HUDEP-2 (cell line): ENCODE measurements around the gene ABCB9.
A peak's percentile ranks its signal among the peaks of the same experiment; 100 is the strongest.
"Not testable (repeated sequence)": the region's sequence is repeated elsewhere in the genome, so short reads cannot be mapped to it uniquely, and the experiment has no call there.

ENCODE experiments used
- DNase-seq, 76 experiments: peaks; one replicate each; lab custom pipeline; 2025; ENCODE audit not compliant: unreplicated experiment in 76 of 76; lab: John Stamatoyannopoulos, UW

ABCB9 gene

GRCh38 chr12:122965851-122966742 is at the start of gene ABCB9:
TSS of gene ABCB9 (minus strand) at chr12:122966463. CDS start at chr12:122960235, 6,228 bp downstream.
- peak in 75 of 76 experiments; percentile 20 to 97 (median 89) for DNase-seq

GRCh38 chr12:123014473-123014872 is 48.2 kb upstream of the ABCB9 start:
- not testable (repeated sequence) for DNase-seq

- DNase-seq: no peak
Measured at GRCh38 chr12:123013185-123014095, 47.2 kb upstream of the ABCB9 start.

GRCh38 chr12:123011701-123012100 is 45.4 kb upstream of the ABCB9 start:
- no peak for DNase-seq

- DNase-seq: no peak
Measured at GRCh38 chr12:123010681-123011080, 44.4 kb upstream of the ABCB9 start.

GRCh38 chr12:123010110-123010509 is 43.8 kb upstream of the ABCB9 start:
- DNase-seq: no peak

GRCh38 chr12:123006977-123007376 is 40.7 kb upstream of the ABCB9 start:
- DNase-seq: no peak

- DNase-seq: no peak
Measured at GRCh38 chr12:123005081-123005626, 38.9 kb upstream of the ABCB9 start.

GRCh38 chr12:123004287-123004686 is 38.0 kb upstream of the ABCB9 start:
- no peak for DNase-seq

- no peak for DNase-seq
Measured at GRCh38 chr12:123003257-123003656, 37.0 kb upstream of the ABCB9 start.

- no peak for DNase-seq
Measured at GRCh38 chr12:123001464-123001863, 35.2 kb upstream of the ABCB9 start.

- no peak for DNase-seq
Measured at GRCh38 chr12:123000578-123000977, 34.3 kb upstream of the ABCB9 start.

- DNase-seq: no peak
Measured at GRCh38 chr12:122999986-123000420, 33.7 kb upstream of the ABCB9 start.

GRCh38 chr12:122999196-122999946 is 33.1 kb upstream of the ABCB9 start:
- no peak for DNase-seq

GRCh38 chr12:122998316-122998715 is 32.1 kb upstream of the ABCB9 start:
- no peak for DNase-seq

GRCh38 chr12:122997343-122998250 is 31.3 kb upstream of the ABCB9 start:
- no peak for DNase-seq

- no peak for DNase-seq
Measured at GRCh38 chr12:122996621-122997342, 30.5 kb upstream of the ABCB9 start.

GRCh38 chr12:122996188-122996601 is 29.9 kb upstream of the ABCB9 start:
- no peak for DNase-seq
